K562 (cell line): ENCODE measurements around the gene MFSD6L. TPM values are rescaled to one million over a fixed set of nuclear protein-coding genes. Genes with fewer than 3 reads are reported as not detected.

Experiments used
- ATAC-seq: fragments of 200-7000 bp; cut with Tn5 transposase; 3 replicates; pipeline ENCODE4 v1.9.1; 2020; ENCODE audit warnings: moderate library complexity
- BruUV-seq: library from RNA; stranded (reverse); fragments of 400-500 nt; replicated peaks from 2 replicates; lab custom pipeline; 2021; lab: Mats Ljungman, UMichigan
- CTCF ChIA-PET: fragments of 300-600 bp; formaldehyde crosslinking; extraction: SDS; loops from one replicate; lab custom pipeline; 2021; ENCODE audit warnings: low intra/inter-chr PET ratio; lab: Yijun Ruan, JAX
- POLR2A ChIA-PET: fragments of 300-600, 350-650 bp; sonication (Branson Sonifier 250); formaldehyde crosslinking; extraction: SDS; loops from one replicate; lab custom pipeline; 2021; ENCODE audit warnings: antibody characterized with exemption, inconsistent platforms; lab: Yijun Ruan, JAX
- DNase-seq, 4 experiments: peaks; one replicate each; pipeline versions ENCODE4 v3.0.0 to v3.0.0-alpha.2; 2011 to 2018; ENCODE audit warnings: low spot score in 3 of 4, mixed read lengths in 3 of 4; ENCODE audit errors: extremely low read depth in 1 of 4
- FAIRE-seq: peaks from 2 replicates; lab custom pipeline; 2011; peaks lifted over from hg19 to GRCh38; lab: Jason Lieb, UNC
- H2AFZ ChIP-seq: 2 replicates; pipeline ENCODE4 v1.6.0; 2011; ENCODE audit warnings: low read depth, low read length, control low read depth, inconsistent platforms
- H3K27ac ChIP-seq: fragments of 200-600 bp; 3 replicates; pipeline ENCODE4 v1.8.0; 2011; ENCODE audit warnings: low read depth, mild to moderate bottlenecking, control low read depth, inconsistent platforms, low read length, moderate library complexity, mixed read lengths; ENCODE audit errors: extremely low read depth
- H3K27me3 ChIP-seq, 2 experiments: fragments of 300-600 bp in 1 of 2; 2 replicates in 1 of 2; 3 replicates in 1 of 2; pipeline versions ENCODE4 v1.6.0 to v1.8.0; 2011; ENCODE audit warnings: inconsistent platforms in 2 of 2, low read length in 2 of 2, mild to moderate bottlenecking in 1 of 2, mixed read lengths in 1 of 2, moderate library complexity in 1 of 2; ENCODE audit not compliant: control insufficient read depth in 2 of 2, insufficient read depth in 2 of 2
- H3K36me3 ChIP-seq: fragments of 300-600 bp; 3 replicates; pipeline ENCODE4 v1.8.0; 2011; ENCODE audit warnings: mild to moderate bottlenecking, low read length, inconsistent platforms; ENCODE audit not compliant: control insufficient read depth, insufficient read depth
- H3K4me1 ChIP-seq, 2 experiments: fragments of 200-600 bp in 1 of 2; replicated peaks in 1 of 2; 2 replicates in 1 of 2; 3 replicates in 1 of 2; pipeline versions ENCODE4 v1.5.1 to v1.8.0; 2011; ENCODE audit warnings: inconsistent platforms in 2 of 2, low read length in 2 of 2, mild to moderate bottlenecking in 1 of 2, mixed read lengths in 1 of 2, moderate library complexity in 1 of 2; ENCODE audit not compliant: control insufficient read depth in 2 of 2, insufficient read depth in 2 of 2
- H3K4me2 ChIP-seq: 2 replicates; pipeline ENCODE4 v1.6.1; 2011; ENCODE audit warnings: low read length, control low read depth, inconsistent platforms, mixed read lengths; ENCODE audit not compliant: insufficient read depth
- H3K4me3 ChIP-seq: fragments of 200-600 bp; sonication (generic), shearing (Covaris generic); 2 replicates; pipeline ENCODE4 v1.5.1; 2016; ENCODE audit warnings: control low read depth, inconsistent platforms
- H3K79me2 ChIP-seq: fragments of 200-600 bp; 3 replicates; pipeline ENCODE4 v1.8.0; 2011; ENCODE audit warnings: low read length, inconsistent platforms; ENCODE audit not compliant: control insufficient read depth, insufficient read depth
- H3K9ac ChIP-seq, 2 experiments: 2 replicates each; pipeline versions ENCODE4 v1.6.0 to v1.6.1; 2011; ENCODE audit warnings: low read depth in 2 of 2, low read length in 2 of 2, control low read depth in 1 of 2, inconsistent platforms in 1 of 2, mild to moderate bottlenecking in 1 of 2, mixed read lengths in 1 of 2; ENCODE audit not compliant: insufficient read depth in 1 of 2
- H3K9me1 ChIP-seq: one replicate; pipeline ENCODE4 v1.6.0; 2011; ENCODE audit warnings: inconsistent platforms, mild to moderate bottlenecking, low read length, moderate library complexity; ENCODE audit not compliant: control insufficient read depth, insufficient read depth
- H3K9me3 ChIP-seq: replicated peaks from 2 replicates; pipeline ENCODE4 v1.5.1; 2011; ENCODE audit warnings: low read depth, low read length, inconsistent platforms; ENCODE audit not compliant: control insufficient read depth, insufficient read depth
- H4K20me1 ChIP-seq: replicated peaks from 2 replicates; pipeline ENCODE4 v1.6.1; 2011; ENCODE audit warnings: low read length, inconsistent platforms, mixed read lengths; ENCODE audit not compliant: control insufficient read depth, insufficient read depth
- CHD4 ChIP-seq: fragments of 200-600 bp; sonication (generic); IDR thresholded peaks from 3 replicates; pipeline ENCODE4 v1.6.1; 2012; ENCODE audit warnings: low read depth, mild to moderate bottlenecking, mixed read lengths, low read length, inconsistent platforms; ENCODE audit not compliant: insufficient read depth, insufficient replicate concordance, poor library complexity, severe bottlenecking
- MAX ChIP-seq: sonication (generic); formaldehyde crosslinking; IDR thresholded peaks from 2 replicates; pipeline ENCODE4 v1.9.0; 2022; ENCODE audit warnings: mild to moderate bottlenecking, missing genetic modification reagents
- MNT ChIP-seq, 2 experiments: fragments of 450-650 bp; conservative IDR thresholded peaks; 2 replicates each; pipeline ENCODE4 v1.6.1; 2017; ENCODE audit warnings: mild to moderate bottlenecking in 2 of 2, moderate library complexity in 2 of 2
- PATZ1 ChIP-seq: fragments of 250-450 bp; sonication (Bioruptor Pico); IDR thresholded peaks from 2 replicates; pipeline ENCODE4 v1.5.0; 2020; ENCODE audit warnings: mild to moderate bottlenecking, borderline replicate concordance
- ZFP36 ChIP-seq: fragments of 150-350 bp; IDR thresholded peaks from 2 replicates; pipeline ENCODE4 v1.6.1; 2018; ENCODE audit warnings: low read length, low read depth; ENCODE audit not compliant: partially characterized antibody
- ZNF277 ChIP-seq: fragments of 250-450 bp; sonication (Bioruptor Pico); IDR thresholded peaks from 2 replicates; pipeline ENCODE4 v1.8.0; 2022; ENCODE audit warnings: inconsistent platforms, mild to moderate bottlenecking, moderate library complexity, borderline replicate concordance
- ZNF41 ChIP-seq: fragments of 250-450 bp; sonication (Bioruptor Pico); conservative IDR thresholded peaks from 2 replicates; pipeline ENCODE4 v1.4.0; 2020; ENCODE audit warnings: mild to moderate bottlenecking
- ZNF766 ChIP-seq: fragments of 200-800 bp; sonication (Bioruptor generic); conservative IDR thresholded peaks from 2 replicates; pipeline ENCODE4 v1.6.1; 2016; ENCODE audit warnings: missing genetic modification characterization, missing compliant biosample characterization
- WGBS: fragments of 100-300 bp; shearing (Covaris generic); methylation state at CpG from one replicate; pipeline ENCODE4 v1.1.6; 2016; ENCODE audit warnings: low coverage, mixed read lengths; ENCODE audit not compliant: insufficient coverage; ENCODE audit errors: missing lambda C conversion rate; 5-methylcytosine and 5-hydroxymethylcytosine counted together
- in situ Hi-C: fragments of 300-500 bp; cut with MboI; formaldehyde crosslinking; loops from 4 replicates; pipeline ENCODE4 v1.15.0; 2018; ENCODE audit warnings: inconsistent platforms, mixed read lengths
- intact Hi-C: fragments of 100-400 bp; cut with micrococcal nuclease; formaldehyde crosslinking; loops from 2 replicates; pipeline ENCODE4 v1.14.2; 2022
- polyA plus RNA-seq, 8 experiments: library from polyadenylated mRNA; depleted of rRNA in 4 of 8; stranded (reverse) in 5 of 8; unstranded in 3 of 8; fragments of >200 nt; fragmentation: Nextera tagmentation in 2 of 8; fragmentation: Illumina TruSeq in 1 of 8; extraction: Ambion mirVana in 2 of 8; extraction: Trizol in 1 of 8; gene quantifications; 2 replicates each; pipeline versions ENCODE4 v1.2.1 to v1.2.3, GENCODE V29; 2011 to 2014; ENCODE audit warnings: inconsistent platforms in 1 of 8, missing spikeins in 1 of 8
- total RNA-seq, 7 experiments: library from RNA; depleted of rRNA in 6 of 7; stranded (reverse); fragments of >200 nt in 6 of 7; fragmentation: Illumina TruSeq in 2 of 7; extraction: Trizol in 2 of 7; gene quantifications; 2 replicates each; pipeline versions ENCODE4 v1.2.1 to v1.2.3, GENCODE V29; 2011 to 2021; ENCODE audit warnings: low replicate concordance in 1 of 7

The MFSD6L gene
- total and polyA plus RNA-seq, 9 of the 15 experiments (the other 6 are each of a cell fraction or from before 2014, with no cell fraction given), result not detected

- H3K4me2 ChIP-seq, result no peak overlapping the region
- TF ChIP-seq MNT (conservative IDR thresholded peaks at IDR 0.05) (no peak), ZNF766 (CRISPR knock-in tag) (peak; percentile 87), ZFP36 (peak; percentile 82), ZNF41 (CRISPR knock-in tag) (no peak), MAX (CRISPR knock-in tag) (no peak), PATZ1 (CRISPR knock-in tag) (no peak), ZNF277 (CRISPR knock-in tag) (no peak), CHD4 (no peak)
- ATAC-seq (no peak), DNase-seq (no peak), FAIRE-seq (no peak)
- H3K9ac ChIP-seq, result no peak overlapping the region
- 4% methylated on average over 3 of the region's 3 CpGs for WGBS
- CTCF ChIA-PET, result no interaction called here
- in situ Hi-C loops, result no loop called here
- H4K20me1 ChIP-seq, result no peaks in the 10 kb centered on the region
- H3K9me3 ChIP-seq, result 0 out of 2 replicates have a peak, but pooled peaks cover 1% of the 10 kb centered on the region
- peaks cover 0 to 4% of the 10 kb centered on the region in 2 experiments; a peak in 3 of 5 replicates for H3K4me1 ChIP-seq
- intact Hi-C loops, result loop anchor here (2.0 to 10.0 kb wide), 4 partner anchors 147 to 333 kb away; no protein-coding TSS in a partner anchor
- H3K27me3 ChIP-seq, result peaks cover 4 to 7% of the 10 kb centered on the region in 2 experiments; a peak in 1 of 5 replicates
- H3K36me3 ChIP-seq, result no peaks in the 10 kb centered on the region
- POLR2A ChIA-PET, result interaction anchor here (1.3 kb wide), 1 partner anchor 166 kb away, joined by 3 read pairs; no protein-coding TSS in a partner anchor
- no peak overlapping the region for H3K4me3 ChIP-seq
- no peaks in the 10 kb centered on the region for H3K79me2 ChIP-seq
- no peak overlapping the region for H3K27ac ChIP-seq
- H3K9me1 ChIP-seq, result no peaks in the 10 kb centered on the region
- no TSS peak for BruUV-seq
- no peak overlapping the region for H2AFZ ChIP-seq
These were observed 51.4 kb downstream of the MFSD6L start for GRCh38 chr17:8747742-8748141.
